IMR-90 (cell line): ENCODE results near the gene SLC38A1. TPM values are rescaled to one million over a fixed set of nuclear protein-coding genes. Genes with fewer than 3 reads are reported as not detected.

ENCODE experiments used
- ATAC-seq: fragments of 200-7000 bp; cut with Tn5 transposase; 2 replicates; pipeline ENCODE4 v1.9.1; 2020; ENCODE audit warnings: low read depth, mild to moderate bottlenecking, moderate library complexity
- BruUV-seq: library from RNA; stranded (reverse); fragments of 400-500 nt; replicated peaks from 2 replicates; lab custom pipeline; 2021; lab: Mats Ljungman, UMichigan
- CTCF ChIA-PET: fragments of 300-600 bp; formaldehyde crosslinking; extraction: SDS; loops from one replicate; lab custom pipeline; 2021; ENCODE audit warnings: antibody characterized with exemption; lab: Yijun Ruan, JAX
- POLR2A ChIA-PET: fragments of 300-600 bp; sonication (Branson Sonifier 250); formaldehyde crosslinking; loops from one replicate; lab custom pipeline; 2022; ENCODE audit warnings: antibody characterized with exemption; ENCODE audit not compliant: unreplicated experiment; lab: Charles Lee
- DNase-seq: peaks from one replicate; pipeline ENCODE4 v3.0.0; 2013
- H2AFZ ChIP-seq: replicated peaks from 2 replicates; pipeline ENCODE3; 2013; ENCODE audit warnings: low read length, mild to moderate bottlenecking; ENCODE audit not compliant: poor library complexity
- H2AK5ac ChIP-seq: 2 replicates; pipeline ENCODE4 v1.6.1; 2013; ENCODE audit warnings: low read depth, low read length, inconsistent platforms
- H2AK9ac ChIP-seq: replicated peaks from 2 replicates; pipeline ENCODE3; 2013; ENCODE audit warnings: mild to moderate bottlenecking, low read depth, low read length, moderate library complexity; ENCODE audit not compliant: poor library complexity
- H2BK120ac ChIP-seq: 2 replicates; pipeline ENCODE4 v1.6.1; 2013; ENCODE audit warnings: low read depth, low read length, inconsistent platforms
- H2BK15ac ChIP-seq: 3 replicates; pipeline ENCODE4 v1.6.1; 2013; ENCODE audit warnings: low read depth, low read length, inconsistent platforms
- H2BK20ac ChIP-seq: 2 replicates; pipeline ENCODE4 v1.6.1; 2013; ENCODE audit warnings: low read depth, mild to moderate bottlenecking, inconsistent platforms, low read length, moderate library complexity
- H2BK5ac ChIP-seq: 2 replicates; pipeline ENCODE4 v1.6.1; 2013; ENCODE audit warnings: mild to moderate bottlenecking, low read depth, low read length, inconsistent platforms; ENCODE audit not compliant: poor library complexity, severe bottlenecking
- H3K14ac ChIP-seq: replicated peaks from 2 replicates; pipeline ENCODE4 v1.6.1; 2013; ENCODE audit warnings: low read depth, low read length, inconsistent platforms
- H3K18ac ChIP-seq: 2 replicates; pipeline ENCODE4 v1.6.1; 2013; ENCODE audit warnings: low read depth, low read length, control low read depth
- H3K23ac ChIP-seq: 2 replicates; pipeline ENCODE4 v1.6.1; 2013; ENCODE audit warnings: low read depth, low read length, inconsistent platforms
- H3K27ac ChIP-seq: 2 replicates; pipeline ENCODE4 v1.5.1; 2013; ENCODE audit warnings: mild to moderate bottlenecking, control low read depth, low read length; ENCODE audit not compliant: insufficient read depth
- H3K27me3 ChIP-seq: 2 replicates; pipeline ENCODE4 v1.6.1; 2013; ENCODE audit warnings: low read length; ENCODE audit not compliant: control insufficient read depth, insufficient read depth
- H3K36me3 ChIP-seq: 2 replicates; pipeline ENCODE4 v1.6.1; 2013; ENCODE audit warnings: low read length, mixed read lengths; ENCODE audit not compliant: control insufficient read depth, insufficient read depth
- H3K4ac ChIP-seq: 2 replicates; pipeline ENCODE4 v1.6.1; 2013; ENCODE audit warnings: low read depth, low read length, inconsistent platforms
- H3K4me1 ChIP-seq: 2 replicates; pipeline ENCODE4 v1.6.1; 2013; ENCODE audit warnings: low read length, mixed read lengths; ENCODE audit not compliant: control insufficient read depth, insufficient read depth
- H3K4me2 ChIP-seq: 2 replicates; pipeline ENCODE4 v1.6.1; 2013; ENCODE audit warnings: low read depth, mild to moderate bottlenecking, control low read depth, low read length, moderate library complexity
- H3K4me3 ChIP-seq: 2 replicates; pipeline ENCODE4 v1.5.1; 2013; ENCODE audit warnings: low read depth, mild to moderate bottlenecking, control low read depth, low read length, moderate library complexity; ENCODE audit not compliant: insufficient read depth
- H3K56ac ChIP-seq: 2 replicates; pipeline ENCODE4 v1.6.1; 2013; ENCODE audit warnings: low read length, inconsistent platforms; ENCODE audit not compliant: insufficient read depth; ENCODE audit errors: extremely low read depth
- H3K79me1 ChIP-seq, 2 experiments: 2 replicates each; pipeline ENCODE4 v1.6.1; 2013; ENCODE audit warnings: low read length in 2 of 2, inconsistent platforms in 1 of 2, low read depth in 1 of 2
- H3K9ac ChIP-seq: 2 replicates; pipeline ENCODE4 v1.6.1; 2013; ENCODE audit warnings: low read depth, low read length, control low read depth
- H3K9me1 ChIP-seq: 2 replicates; pipeline ENCODE4 v1.6.1; 2013; ENCODE audit warnings: low read length, inconsistent platforms; ENCODE audit not compliant: insufficient read depth
- H3K9me3 ChIP-seq: 2 replicates; pipeline ENCODE4 v1.6.1; 2013; ENCODE audit warnings: low read length; ENCODE audit not compliant: control insufficient read depth, insufficient read depth
- H4K20me1 ChIP-seq: 2 replicates; pipeline ENCODE4 v1.6.1; 2013; ENCODE audit warnings: low read length, inconsistent platforms; ENCODE audit not compliant: insufficient read depth
- H4K5ac ChIP-seq: 2 replicates; pipeline ENCODE4 v1.6.1; 2013; ENCODE audit warnings: mild to moderate bottlenecking, low read depth, low read length, control low read depth
- H4K8ac ChIP-seq, 2 experiments: 2 replicates each; pipeline ENCODE4 v1.6.1; 2013; ENCODE audit warnings: low read depth in 2 of 2, low read length in 2 of 2, control low read depth in 1 of 2, inconsistent platforms in 1 of 2
- H4K91ac ChIP-seq: 2 replicates; pipeline ENCODE4 v1.6.1; 2013; ENCODE audit warnings: low read depth, low read length, inconsistent platforms; ENCODE audit not compliant: insufficient read depth
- CEBPB ChIP-seq: IDR thresholded peaks from 2 replicates; pipeline ENCODE4 v1.6.1; 2012; ENCODE audit warnings: low read depth, low read length, improper control_type of control experiment
- ELK1 ChIP-seq: fragments of 150-350 bp; IDR thresholded peaks from 2 replicates; pipeline ENCODE4 v1.6.1; 2016; ENCODE audit warnings: low read depth, mild to moderate bottlenecking, low read length, moderate library complexity, borderline replicate concordance
- FOS ChIP-seq: fragments of 150-350 bp; IDR thresholded peaks from 2 replicates; pipeline ENCODE4 v1.6.1; 2016; ENCODE audit warnings: low read depth, low read length
- POLR2A ChIP-seq: IDR thresholded peaks from 2 replicates; pipeline ENCODE4 v1.6.1; 2012; ENCODE audit warnings: mild to moderate bottlenecking, low read depth, low read length
- RAD21 ChIP-seq: IDR thresholded peaks from 2 replicates; pipeline ENCODE4 v1.6.1; 2012; ENCODE audit warnings: low read length, improper control_type of control experiment
- WGBS, 2 experiments: methylation state at CpG; one replicate each; pipeline versions ENCODE4 v1.1.5 to v1.1.7; 2013; ENCODE audit warnings: missing lambda C conversion rate in 2 of 2; ENCODE audit not compliant: insufficient read length in 1 of 2; ENCODE audit errors: extremely low coverage in 2 of 2; 5-methylcytosine and 5-hydroxymethylcytosine counted together
- dilution Hi-C: fragments of 300-500 bp; cut with HindIII; formaldehyde crosslinking; loops from one replicate; pipeline ENCODE4 v1.14.3; 2018; ENCODE audit warnings: low sequenced_read_pairs; ENCODE audit not compliant: unreplicated experiment
- in situ Hi-C: fragments of 300-500 bp; cut with MboI; formaldehyde crosslinking; loops from 3 replicates; pipeline ENCODE4 v1.14.3; 2019; ENCODE audit warnings: low sequenced_read_pairs, inconsistent platforms, mixed read lengths
- intact Hi-C: fragments of 100-400 bp; cut with micrococcal nuclease; formaldehyde crosslinking; loops from 2 replicates; pipeline ENCODE4 v1.10.0; 2022
- polyA plus RNA-seq, 3 experiments: library from polyadenylated mRNA; depleted of rRNA; stranded (reverse); fragments of >200 nt; gene quantifications; 2 replicates each; pipeline ENCODE4 v1.2.3, GENCODE V29; 2012; ENCODE audit warnings: low replicate concordance in 1 of 3
- total RNA-seq: library from RNA; depleted of rRNA; stranded (reverse); fragments of >200 nt; gene quantifications from 2 replicates; pipeline ENCODE4 v1.2.3, GENCODE V29; 2012

Gene SLC38A1
- total and polyA plus RNA-seq, 2 of the 4 experiments (the other 2 are of a cell fraction), result 22.8 to 61.5 TPM

- Histone ChIP-seq H4K91ac (peak overlapping the region; percentile 99), H4K5ac (peak overlapping the region; percentile 55), H3K18ac (peak overlapping the region; percentile 13; the same call in 1 of the 2 replicates), H3K56ac (no peak overlapping the region), H3K27me3 (no peaks in the 10 kb centered on the region), H3K79me1 (peaks cover 8 to 28% of the 10 kb centered on the region in 2 experiments; a peak in 3 of 4 replicates), H3K4me2 (peak overlapping the region; percentile 81), H2BK120ac (peak overlapping the region; percentile 91), H2AK5ac (peak overlapping the region; percentile 44; the same call in 1 of the 2 replicates), H3K9me3 (no peaks in the 10 kb centered on the region), H4K20me1 (peaks cover 22% of the 10 kb centered on the region; the same call in 1 of the 2 replicates), H3K9me1 (peaks cover 12% of the 10 kb centered on the region), H3K9ac (peak overlapping the region; percentile 98), H2BK20ac (peak overlapping the region; percentile 27; the same call in 1 of the 2 replicates), H2AK9ac (peak overlapping the region; percentile 98), H2AFZ (peak overlapping the region; percentile 93), H3K14ac (peak overlapping the region; percentile 94), H3K36me3 (no peaks in the 10 kb centered on the region), H3K4me1 (peaks cover 12% of the 10 kb centered on the region), H3K27ac (peak overlapping the region; percentile 91; the same call in 1 of the 2 replicates), H4K8ac (peak overlapping the region; percentile 93 to 99), H3K23ac (peak overlapping the region; percentile 57), H2BK15ac (no peak overlapping the region), H2BK5ac (peak overlapping the region; percentile 14), H3K4ac (peak overlapping the region; percentile 96), H3K4me3 (peak overlapping the region; percentile 96)
- BruUV-seq, result no TSS peak
- POLR2A ChIA-PET, result interaction anchor here (0.6 to 1.0 kb wide), 3 partner anchors 10 to 1551 kb away, joined by 3 to 4 read pairs (median 3); no protein-coding TSS in a partner anchor
- DNase-seq (no peak), ATAC-seq (peak; percentile 48)
- TF ChIP-seq ELK1 (no peak), CEBPB (no peak), RAD21 (no peak), POLR2A (no peak), FOS (no peak)
- in situ Hi-C loops, result loop anchor here (5.0 kb wide), 1 partner anchor 52 kb away; no protein-coding TSS in a partner anchor
- CTCF ChIA-PET, result interaction anchor here (0.9 kb wide), 1 partner anchor 8 kb away, joined by 5 read pairs; no protein-coding TSS in a partner anchor
- dilution Hi-C loops, result no loop called here
- 19% methylated on average over 21 of the region's 42 CpGs; no CpG with 5 or more reads in 1 of the 2 experiments for WGBS, 2 experiments
- intact Hi-C loops, result loop anchor here (2.0 to 10.0 kb wide), 6 partner anchors 87 to 665 kb away; partner anchors contain the start of gene SCAF11
Measured at GRCh38 chr12:46269429-46270241, 792 bp upstream of the SLC38A1 start.
